Measurements from ENCODE around the gene ARPC4. TPM values are rescaled to one million over a fixed set of nuclear protein-coding genes. Genes with fewer than 3 reads are reported as not detected.

The ARPC4 gene
- polyA plus RNA-seq, 2 of the 4 experiments (the other 2 are of a cell fraction), result 140 to 298 TPM

GRCh38 chr3:9743548-9743947 is 49.3 kb upstream of the ARPC4 start:
- WGBS (ENCODE audit: missing lambda C conversion rate), result 94% methylated on average over 18 of the region's 18 CpGs
- no peak overlapping the region for H3K4me2 ChIP-seq
- DNase-seq (ENCODE audit: low read depth in 1 of 2, low spot score in 1 of 2) (no peak), FAIRE-seq (no peak), ATAC-seq (no peak)
- H3K9me3 ChIP-seq, result no peaks in the 10 kb centered on the region
- ChIA-PET POLR2A (no interaction called here), CTCF (interaction anchor here (1.3 to 3.5 kb wide), 2 partner anchors 11 to 28 kb away, joined by 5 to 18 read pairs; partner anchors contain the start of gene BRPF1)
- no peak overlapping the region for H3K4me3 ChIP-seq
- H3K27ac ChIP-seq, result no peak overlapping the region
- TF ChIP-seq EHMT2 (IDR thresholded peaks at IDR 0.05; ENCODE audit: low read depth) (no peak), KDM1A (IDR thresholded peaks at IDR 0.05; ENCODE audit: low read depth) (no peak), JUNB (IDR thresholded peaks at IDR 0.05) (no peak)
- H3K4me1 ChIP-seq, result no peaks in the 10 kb centered on the region

GRCh38 chr3:9744162-9744561 is 48.7 kb upstream of the ARPC4 start:
- no peak overlapping the region for H3K27ac ChIP-seq
- no peak for DNase-seq (ENCODE audit: low read depth in 1 of 2, low spot score in 1 of 2)
- 91% methylated on average over 13 of the region's 13 CpGs for WGBS (ENCODE audit: missing lambda C conversion rate)
- no peak for ATAC-seq
- H3K4me1 ChIP-seq, result 0 out of 3 replicates have a peak, but pooled peaks cover 3% of the 10 kb centered on the region
- no peak for TF ChIP-seq MAFK (IDR thresholded peaks at IDR 0.05; ENCODE audit: partially characterized antibody)
- CTCF ChIA-PET, result interaction anchor here (0.6 to 3.5 kb wide), 3 partner anchors 12 to 63 kb away, joined by 3 to 18 read pairs (median 5); partner anchors contain the start of gene BRPF1
- H3K9me3 ChIP-seq, result no peaks in the 10 kb centered on the region
- POLR2A ChIA-PET, result no interaction called here
- no peak overlapping the region for H3K4me3 ChIP-seq
- H3K4me2 ChIP-seq, result no peak overlapping the region
- no peak for FAIRE-seq

- Histone ChIP-seq H3K4me1 (0 out of 3 replicates have a peak, but pooled peaks cover 4% of the 10 kb centered on the region), H3K27ac (no peak overlapping the region), H3K4me3 (no peak overlapping the region), H3K9me3 (no peaks in the 10 kb centered on the region), H3K4me2 (no peak overlapping the region)
- ATAC-seq, result no peak
- DNase-seq (ENCODE audit: low read depth in 1 of 2, low spot score in 1 of 2), result no peak
- POLR2A ChIA-PET, result interaction anchor here (1.1 kb wide), 1 partner anchor 12 kb away, joined by 3 read pairs; no protein-coding TSS in a partner anchor
- CTCF ChIA-PET, result interaction anchor here (0.5 to 3.5 kb wide), 5 partner anchors 10 to 77 kb away, joined by 3 to 18 read pairs (median 3); partner anchors contain the start of gene BRPF1
- WGBS (ENCODE audit: missing lambda C conversion rate), result 89% methylated on average over 9 of the region's 12 CpGs
- TF ChIP-seq ELK1 (IDR thresholded peaks at IDR 0.05; ENCODE audit: low read depth, low read length) (no peak), HOXB13 (CRISPR knock-in tag; IDR thresholded peaks at IDR 0.05; ENCODE audit: low read depth) (no peak), RNF2 (IDR thresholded peaks at IDR 0.05; ENCODE audit: borderline replicate concordance, low read depth) (no peak), KDM5A (IDR thresholded peaks at IDR 0.05) (no peak), KDM1A (IDR thresholded peaks at IDR 0.05; ENCODE audit: low read depth) (no peak), FOXS1 (CRISPR knock-in tag; IDR thresholded peaks at IDR 0.05) (no peak), SREBF2 (IDR thresholded peaks at IDR 0.05) (no peak), ATOH8 (CRISPR knock-in tag; IDR thresholded peaks at IDR 0.05; ENCODE audit: low read depth) (no peak), MAFK (IDR thresholded peaks at IDR 0.05; ENCODE audit: partially characterized antibody) (no peak), RAD21 (conservative IDR thresholded peaks at IDR 0.05 in 1 of 2, IDR thresholded peaks at IDR 0.05 in 1 of 2) (no peak), RCOR1 (IDR thresholded peaks at IDR 0.05; ENCODE audit: low read depth, low read length) (no peak), POLR2A (IDR thresholded peaks at IDR 0.05; ENCODE audit: low read length) (no peak), PHF8 (IDR thresholded peaks at IDR 0.05; ENCODE audit: borderline replicate concordance, low read depth) (no peak), ZC3H11A (IDR thresholded peaks at IDR 0.05) (no peak)
- no peak for FAIRE-seq
These were observed 47.4 kb upstream of the ARPC4 start for GRCh38 chr3:9745521-9745920.

- no peak overlapping the region for H3K27ac ChIP-seq
- H3K4me1 ChIP-seq, result peaks cover 10% of the 10 kb centered on the region; the same call in 2 of the 3 replicates
- H3K4me3 ChIP-seq, result no peak overlapping the region
- H3K9me3 ChIP-seq, result no peaks in the 10 kb centered on the region
- 87% methylated on average over 5 of the region's 5 CpGs for WGBS (ENCODE audit: missing lambda C conversion rate)
- FAIRE-seq, result no peak
- no peak for DNase-seq (ENCODE audit: low read depth in 1 of 2, low spot score in 1 of 2)
- ChIA-PET CTCF (interaction anchor here (1.4 to 4.9 kb wide), 2 partner anchors 19 to 31 kb away, joined by 6 to 22 read pairs; no protein-coding TSS in a partner anchor), POLR2A (interaction anchor here (1.1 kb wide), 1 partner anchor 13 kb away, joined by 3 read pairs; no protein-coding TSS in a partner anchor)
- no peak for ATAC-seq
- no peak overlapping the region for H3K4me2 ChIP-seq
- no peak for TF ChIP-seq JUN (IDR thresholded peaks at IDR 0.05)
- TF ChIP-seq CBX2 (IDR thresholded peaks at IDR 0.05; ENCODE audit: borderline replicate concordance, low read depth), result no peak
- TF ChIP-seq E2F6 (IDR thresholded peaks at IDR 0.05; ENCODE audit: borderline replicate concordance, low read depth), result no peak
- no peak for TF ChIP-seq CHD2 (IDR thresholded peaks at IDR 0.05; ENCODE audit: low read length, partially characterized antibody)
- no peak for TF ChIP-seq FOSL2 (IDR thresholded peaks at IDR 0.05)
- TF ChIP-seq FOSL2 (CRISPR knock-in tag; IDR thresholded peaks at IDR 0.05), result no peak
- no peak for TF ChIP-seq TFCP2L1 (CRISPR knock-in tag; IDR thresholded peaks at IDR 0.05)
- no peak for TF ChIP-seq CHD4 (IDR thresholded peaks at IDR 0.05; ENCODE audit: borderline replicate concordance)
- TF ChIP-seq SREBF2 (IDR thresholded peaks at IDR 0.05), result no peak
- TF ChIP-seq MAX (IDR thresholded peaks at IDR 0.05), result no peak
- TF ChIP-seq ZC3H11A (IDR thresholded peaks at IDR 0.05), result no peak
- TF ChIP-seq EHMT2 (IDR thresholded peaks at IDR 0.05; ENCODE audit: low read depth), result no peak
- no peak for TF ChIP-seq CTCF (IDR thresholded peaks at IDR 0.05)
- TF ChIP-seq RARB (CRISPR knock-in tag; IDR thresholded peaks at IDR 0.05), result no peak
- no peak for TF ChIP-seq HOXA7 (CRISPR knock-in tag; IDR thresholded peaks at IDR 0.05)
These were observed 46.6 kb upstream of the ARPC4 start for GRCh38 chr3:9746330-9746729.

Measured in A549 (cell line).